Retinal pigment epithelial cell (primary cell): ENCODE data around the gene SPATA31D4.
"Not testable (repeated sequence)": the region's sequence is repeated elsewhere in the genome, so short reads cannot be mapped to it uniquely, and the experiment has no call there.

Source experiments
- DNase-seq: peaks from one replicate; pipeline ENCODE4 v3.0.0-alpha.2; 2010; ENCODE audit warnings: low read depth
- H3K4me3 ChIP-seq: 2 replicates; pipeline ENCODE4 v1.5.1; 2011; ENCODE audit warnings: mild to moderate bottlenecking, low read length, control low read depth, moderate library complexity
- CTCF ChIP-seq: conservative IDR thresholded peaks from 2 replicates; pipeline ENCODE4 v1.5.1; 2011; ENCODE audit warnings: low read depth, low read length, control low read depth, inconsistent platforms

The SPATA31D4 gene

GRCh38 chr9:81928305-81928704, at the start of gene SPATA31D4:
SPATA31D4 (plus strand) TSS chr9:81928428; CDS start chr9:81928514, 86 bp downstream.
- not testable (repeated sequence) for DNase-seq, H3K4me3 ChIP-seq

GRCh38 chr9:81878530-81878929, 49.7 kb upstream of the SPATA31D4 start:
- no peak for DNase-seq
- no peak overlapping the region for H3K4me3 ChIP-seq
- no peak for TF ChIP-seq CTCF

GRCh38 chr9:81879501-81879916, 48.7 kb upstream of the SPATA31D4 start:
- TF ChIP-seq CTCF, result no peak
- H3K4me3 ChIP-seq, result no peak overlapping the region
- DNase-seq, result no peak

- no peak overlapping the region for H3K4me3 ChIP-seq
- no peak for DNase-seq
- TF ChIP-seq CTCF, result no peak
These were observed 42.6 kb upstream of the SPATA31D4 start for GRCh38 chr9:81885602-81886001.

GRCh38 chr9:81886665-81887064, 41.6 kb upstream of the SPATA31D4 start:
- no peak overlapping the region for H3K4me3 ChIP-seq
- no peak for TF ChIP-seq CTCF
- DNase-seq, result no peak

GRCh38 chr9:81890104-81890503, 38.1 kb upstream of the SPATA31D4 start:
- no peak for TF ChIP-seq CTCF
- DNase-seq, result no peak
- no peak overlapping the region for H3K4me3 ChIP-seq

- no peak for TF ChIP-seq CTCF
- H3K4me3 ChIP-seq, result no peak overlapping the region
- no peak for DNase-seq
These were observed 35.8 kb upstream of the SPATA31D4 start for GRCh38 chr9:81892440-81892839.

GRCh38 chr9:81893929-81894328, 34.3 kb upstream of the SPATA31D4 start:
- DNase-seq, result no peak
- no peak for TF ChIP-seq CTCF
- H3K4me3 ChIP-seq, result no peak overlapping the region
